22Rv1 (cell line): ENCODE measurements around the gene SLFN12.

Source experiments
- ZFX ChIP-seq: fragments of 450-650 bp; IDR thresholded peaks from 2 replicates; pipeline ENCODE4 v1.6.1; 2017; ENCODE audit warnings: antibody characterized with exemption, borderline replicate concordance
- TF ChIP-seq, protein P1 (sequence below): fragments of 450-650 bp; IDR thresholded peaks from 2 replicates; pipeline ENCODE4 v1.5.1; 2017; ENCODE audit warnings: mild to moderate bottlenecking

DNA sequence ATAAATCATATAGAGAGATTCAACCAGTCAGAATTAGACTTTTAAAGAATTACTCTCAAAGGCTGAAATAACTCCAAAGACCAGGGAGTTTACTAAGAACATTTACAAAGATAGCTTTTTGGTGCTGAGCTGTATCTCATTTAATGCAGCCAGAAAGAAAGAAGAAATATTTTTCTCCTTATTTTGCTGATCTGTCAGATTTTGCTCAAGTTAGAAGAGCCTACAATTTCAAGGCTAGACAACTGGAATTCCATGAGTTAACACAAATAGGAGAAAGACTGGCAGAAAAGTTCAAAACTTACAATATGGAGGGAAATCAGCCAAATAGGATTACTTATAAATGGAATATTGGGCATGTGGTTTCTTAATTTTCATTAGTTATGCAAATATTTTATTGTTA is 6.1 kb upstream of the SLFN12 start:
- TF ChIP-seq, protein P1, sequence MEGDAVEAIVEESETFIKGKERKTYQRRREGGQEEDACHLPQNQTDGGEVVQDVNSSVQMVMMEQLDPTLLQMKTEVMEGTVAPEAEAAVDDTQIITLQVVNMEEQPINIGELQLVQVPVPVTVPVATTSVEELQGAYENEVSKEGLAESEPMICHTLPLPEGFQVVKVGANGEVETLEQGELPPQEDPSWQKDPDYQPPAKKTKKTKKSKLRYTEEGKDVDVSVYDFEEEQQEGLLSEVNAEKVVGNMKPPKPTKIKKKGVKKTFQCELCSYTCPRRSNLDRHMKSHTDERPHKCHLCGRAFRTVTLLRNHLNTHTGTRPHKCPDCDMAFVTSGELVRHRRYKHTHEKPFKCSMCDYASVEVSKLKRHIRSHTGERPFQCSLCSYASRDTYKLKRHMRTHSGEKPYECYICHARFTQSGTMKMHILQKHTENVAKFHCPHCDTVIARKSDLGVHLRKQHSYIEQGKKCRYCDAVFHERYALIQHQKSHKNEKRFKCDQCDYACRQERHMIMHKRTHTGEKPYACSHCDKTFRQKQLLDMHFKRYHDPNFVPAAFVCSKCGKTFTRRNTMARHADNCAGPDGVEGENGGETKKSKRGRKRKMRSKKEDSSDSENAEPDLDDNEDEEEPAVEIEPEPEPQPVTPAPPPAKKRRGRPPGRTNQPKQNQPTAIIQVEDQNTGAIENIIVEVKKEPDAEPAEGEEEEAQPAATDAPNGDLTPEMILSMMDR, result no peak
- no peak for TF ChIP-seq ZFX
